Measurements from ENCODE around the gene OR1E1.
"Not testable (repeated sequence)": the region's sequence is repeated elsewhere in the genome, so short reads cannot be mapped to it uniquely, and the experiment has no call there.

OR1E1 gene

GRCh38 chr17:3398310-3398709 is at the start of gene OR1E1:
TSS of gene OR1E1 (minus strand) at chr17:3398410. CDS start at chr17:3398410, 0 bp downstream.
- DNase-seq = no peak

GRCh38 chr17:3447625-3448024 is 49.4 kb upstream of the OR1E1 start:
- DNase-seq = no peak

- DNase-seq = no peak
Measured at GRCh38 chr17:3440451-3440850, 42.2 kb upstream of the OR1E1 start.

GRCh38 chr17:3438368-3438767 is 40.2 kb upstream of the OR1E1 start:
- DNase-seq = no peak

- DNase-seq = no peak
Measured at GRCh38 chr17:3433741-3434140, 35.5 kb upstream of the OR1E1 start, which contains the start of gene OR1E2. TSS of gene OR1E2 (minus strand) at chr17:3433841. CDS start at chr17:3433841, 0 bp downstream.

GRCh38 chr17:3433215-3433614 is 35.0 kb upstream of the OR1E1 start:
- not testable (repeated sequence) for DNase-seq

- DNase-seq = no peak
Measured at GRCh38 chr17:3418222-3418621, 20.0 kb upstream of the OR1E1 start.

- no peak for DNase-seq
Measured at GRCh38 chr17:3415610-3416009, 17.4 kb upstream of the OR1E1 start.

- DNase-seq = not testable (repeated sequence)
Measured at GRCh38 chr17:3412216-3412615, 14.0 kb upstream of the OR1E1 start.

GRCh38 chr17:3411070-3411469 is 12.9 kb upstream of the OR1E1 start, which contains the start of gene OR3A3:
TSS of gene OR3A3 (plus strand) at chr17:3411370.
- DNase-seq = no peak

GRCh38 chr17:3403856-3404255 is 5.6 kb upstream of the OR1E1 start:
- DNase-seq = not testable (repeated sequence)

- no peak for DNase-seq
Measured at GRCh38 chr17:3401786-3402185, 3.6 kb upstream of the OR1E1 start.

- DNase-seq = no peak
Measured at GRCh38 chr17:3400055-3400454, 1.8 kb upstream of the OR1E1 start.

GRCh38 chr17:3397801-3398200 is 409 bp downstream of the OR1E1 start:
- not testable (repeated sequence) for DNase-seq

- DNase-seq = no peak
Measured at GRCh38 chr17:3389791-3390190, 8.4 kb downstream of the OR1E1 start.

GRCh38 chr17:3385869-3386816 is 12.1 kb downstream of the OR1E1 start, which contains the start of gene OR3A2:
TSS of gene OR3A2 (minus strand) at chr17:3386308.
- DNase-seq = no peak

- no peak for DNase-seq
Measured at GRCh38 chr17:3381957-3382356, 16.3 kb downstream of the OR1E1 start.

GRCh38 chr17:3378321-3378720 is 19.9 kb downstream of the OR1E1 start:
- no peak for DNase-seq

GRCh38 chr17:3371167-3371566 is 27.0 kb downstream of the OR1E1 start:
- not testable (repeated sequence) for DNase-seq

All from midbrain (tissue), 1 donor.